NCI-H1048 (cell line): Measurements from ENCODE around the gene TRIM10.
A peak's percentile ranks its signal among the peaks of the same experiment; 100 is the strongest.
"Not testable (repeated sequence)": the region's sequence is repeated elsewhere in the genome, so short reads cannot be mapped to it uniquely, and the experiment has no call there.

Source experiments
- DNase-seq: peaks from one replicate; lab custom pipeline; 2025; lab: John Stamatoyannopoulos, UW

Gene TRIM10

DNA sequence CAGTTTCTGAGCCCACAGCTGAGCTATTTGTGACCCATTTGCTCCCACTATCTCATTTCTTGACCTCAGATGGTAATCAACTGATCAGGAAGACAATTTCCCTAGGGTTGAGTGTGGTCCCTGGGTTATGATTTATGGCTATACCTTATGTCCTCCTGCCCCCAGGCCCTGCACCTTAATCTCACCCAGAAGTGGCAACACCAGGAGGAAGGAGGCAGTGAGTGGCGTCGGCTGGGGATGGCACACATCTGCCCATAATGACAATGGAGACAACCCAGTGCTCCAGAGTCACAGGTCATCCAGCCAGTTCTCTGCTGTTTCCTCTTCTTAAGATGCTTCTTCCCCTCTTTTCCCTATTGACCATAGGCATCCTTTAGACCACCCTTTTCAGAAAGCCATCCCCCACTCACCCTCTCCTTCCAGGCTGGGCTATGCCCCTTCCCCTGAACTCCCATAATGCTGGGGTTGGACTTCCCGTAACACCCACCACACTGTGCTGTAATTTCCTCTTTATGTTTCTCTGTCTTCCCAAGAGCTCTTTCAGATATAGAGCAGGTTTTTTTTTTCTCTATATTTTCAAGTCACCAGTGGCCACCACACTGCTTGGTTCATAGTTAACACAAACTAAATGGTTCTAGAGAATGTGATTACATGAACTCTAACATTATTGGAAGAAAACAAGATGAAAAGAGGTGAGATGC, 8.0 kb downstream of the TRIM10 start:
- DNase-seq = no peak

DNA sequence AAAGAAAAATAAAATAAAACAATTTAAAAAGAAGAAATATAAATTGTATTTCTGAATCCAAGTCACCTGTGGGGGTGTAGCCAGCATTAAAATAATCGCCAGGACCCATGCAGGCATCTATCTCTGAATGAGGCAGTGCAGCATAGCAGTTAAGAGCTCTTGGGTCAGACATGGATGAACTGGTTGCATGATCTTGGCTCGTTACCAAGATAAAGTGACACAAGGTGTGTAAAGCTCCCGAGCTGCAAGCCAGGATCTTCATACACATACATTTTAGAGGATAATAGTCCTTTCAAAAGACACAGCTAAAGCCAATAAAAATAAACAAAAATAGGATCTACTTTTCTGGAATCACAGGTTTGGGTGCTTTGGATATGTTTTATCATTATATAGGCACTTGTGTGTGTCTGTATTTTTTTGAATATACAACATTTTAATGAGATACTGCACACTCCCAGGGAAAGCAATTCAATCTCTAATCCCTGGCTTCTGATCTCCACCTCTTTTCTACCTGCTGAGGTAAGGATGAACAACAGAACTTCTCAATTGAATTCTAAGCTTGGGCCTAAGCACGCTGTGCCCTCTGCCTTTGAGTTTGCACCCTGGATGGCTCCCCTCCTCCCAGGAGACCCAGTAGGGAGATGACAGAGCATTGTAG, 8.9 kb downstream of the TRIM10 start:
- DNase-seq = no peak

DNA sequence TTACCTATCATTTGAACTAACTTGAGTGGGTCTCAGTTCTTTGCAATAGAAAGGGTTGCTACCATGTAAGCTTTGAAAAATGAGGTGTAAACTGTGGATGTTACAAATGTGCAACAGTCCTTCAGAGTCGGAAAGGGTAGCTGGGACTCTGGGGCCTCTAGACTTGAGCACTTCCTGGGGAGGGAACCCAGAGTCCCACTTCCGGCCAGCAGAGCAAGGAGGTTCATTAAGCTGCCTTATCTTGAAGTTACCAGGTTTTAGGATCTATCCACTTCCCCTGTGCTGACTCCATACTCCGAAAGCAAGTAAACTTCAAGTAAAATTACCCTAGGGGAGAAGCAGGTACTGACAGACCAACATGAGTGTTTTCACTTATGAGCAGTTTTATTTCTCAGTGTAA, 9.4 kb downstream of the TRIM10 start:
- DNase-seq = no peak

DNA sequence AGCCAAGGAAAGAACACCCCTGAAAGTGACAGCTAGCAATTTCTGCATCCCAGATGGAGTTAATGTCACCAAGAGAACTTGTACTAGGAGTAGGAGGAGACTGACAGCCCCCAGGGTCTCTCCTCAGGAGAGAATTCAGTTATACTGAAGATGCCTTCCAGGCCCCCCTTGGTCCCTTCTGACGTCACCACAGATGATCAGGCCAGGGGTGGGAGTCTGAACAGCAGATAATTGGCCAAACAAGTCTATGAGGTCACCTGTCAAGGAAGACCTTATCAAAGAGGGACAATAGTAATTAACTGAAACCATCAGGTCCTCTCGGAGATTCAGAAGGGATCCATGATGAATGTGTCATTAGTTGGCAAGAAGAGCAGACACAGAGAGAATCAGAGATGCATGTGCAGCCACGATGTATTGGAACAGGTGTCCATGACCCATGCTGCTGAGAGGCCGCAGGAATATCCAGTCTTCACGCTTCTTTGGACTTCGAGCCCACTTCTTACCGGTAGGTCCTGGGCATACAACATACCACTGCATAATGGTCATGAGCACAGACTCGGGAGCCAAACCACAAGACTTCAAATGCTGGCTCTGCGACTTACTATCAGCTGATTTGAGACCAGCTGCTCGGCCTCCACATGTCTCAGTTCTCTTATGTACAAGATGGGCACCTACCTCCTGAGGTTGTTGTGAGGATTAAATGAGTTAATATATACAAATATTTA, 10.2 kb downstream of the TRIM10 start:
- DNase-seq = no peak

DNA sequence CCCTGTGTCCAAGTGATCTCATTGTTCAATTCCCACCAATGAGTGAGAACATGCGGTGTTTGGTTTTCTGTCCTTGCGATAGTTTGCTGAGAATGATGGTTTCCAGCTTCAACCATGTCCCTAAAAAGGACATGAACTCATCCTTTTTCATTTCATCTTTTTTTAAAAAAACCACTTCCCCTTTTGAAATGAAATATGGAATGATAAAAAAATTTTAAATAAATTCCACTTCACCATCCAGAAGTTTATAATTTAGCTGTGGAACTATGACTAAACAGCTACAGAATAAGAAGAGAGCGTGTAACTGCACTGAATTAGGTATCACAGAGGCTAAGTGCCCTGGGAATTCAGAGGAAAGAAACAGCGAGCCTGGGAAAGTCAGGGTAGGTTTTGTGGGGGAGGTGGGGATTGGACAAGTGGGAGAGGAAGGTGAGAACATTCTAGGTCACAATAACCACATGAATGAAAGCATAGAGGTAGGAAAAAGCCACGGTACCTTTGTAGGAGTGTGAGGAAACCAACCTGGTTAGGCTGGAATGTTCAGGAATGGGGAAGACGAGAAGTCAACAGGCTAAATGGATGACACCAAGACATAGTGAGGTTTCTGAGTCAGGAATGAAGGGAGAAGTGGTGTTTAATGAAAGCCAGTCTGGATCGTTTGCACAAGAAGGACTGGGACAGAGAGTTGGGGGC, 11.0 kb downstream of the TRIM10 start:
- DNase-seq = no peak

DNA sequence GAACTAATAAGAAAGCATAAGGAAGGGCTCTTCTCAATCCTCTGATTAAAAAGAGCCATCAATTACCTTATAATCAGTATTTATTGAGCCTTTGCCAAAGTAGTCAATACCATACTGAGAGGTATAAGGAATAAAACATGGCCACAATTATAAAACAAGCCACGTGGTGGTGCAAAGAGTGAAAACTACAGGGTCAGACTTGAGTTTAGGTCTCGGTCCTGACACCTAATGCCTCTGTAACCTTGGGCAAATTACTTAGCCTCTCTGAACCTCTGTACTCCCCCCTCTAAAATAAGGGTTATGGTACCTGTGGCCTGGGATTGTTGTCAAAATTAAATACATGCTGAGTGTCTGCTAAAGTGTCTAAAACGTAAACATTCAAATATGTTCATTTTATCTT, 11.8 kb downstream of the TRIM10 start:
- no peak for DNase-seq

DNA sequence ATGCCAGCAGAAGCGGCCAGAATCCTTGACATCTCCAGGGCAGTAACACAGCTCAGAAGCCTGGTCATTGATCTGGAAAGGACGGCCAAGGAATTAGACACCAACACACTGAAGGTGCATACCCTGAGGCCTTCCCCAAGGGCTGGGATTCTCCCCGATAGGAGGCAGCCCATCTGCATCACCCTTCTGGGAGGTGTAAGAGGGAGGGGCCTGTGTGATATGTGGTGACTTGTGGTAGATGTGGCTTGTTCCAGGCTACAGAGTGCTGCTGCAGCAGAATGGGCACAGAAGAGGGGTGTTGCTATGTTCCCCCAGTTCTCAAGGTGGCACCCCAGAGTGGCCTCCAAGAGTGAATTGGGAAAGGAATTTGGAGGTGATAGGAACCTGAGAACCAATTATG, 13.9 kb downstream of the TRIM10 start:
- DNase-seq = no peak

DNA sequence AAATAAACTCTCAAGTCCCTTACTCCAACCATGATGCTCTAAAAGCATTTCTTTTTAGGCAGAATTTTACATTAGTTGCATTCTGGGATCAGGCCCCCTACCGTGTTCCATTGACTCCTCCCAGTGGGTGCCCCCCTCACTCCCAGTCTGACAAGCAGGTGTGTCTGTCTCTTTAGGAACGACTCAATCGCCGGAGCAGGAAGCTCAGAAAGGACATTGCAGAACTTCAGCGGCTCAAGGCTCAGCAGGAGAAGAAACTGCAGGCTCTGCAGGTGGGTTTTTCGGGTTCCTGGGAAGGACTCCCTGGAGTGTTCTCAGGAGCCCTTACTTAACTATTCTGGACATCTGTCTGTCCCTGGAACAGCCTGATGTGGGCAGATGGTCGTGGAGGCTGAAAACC, 15.2 kb downstream of the TRIM10 start:
- DNase-seq = no peak

DNA sequence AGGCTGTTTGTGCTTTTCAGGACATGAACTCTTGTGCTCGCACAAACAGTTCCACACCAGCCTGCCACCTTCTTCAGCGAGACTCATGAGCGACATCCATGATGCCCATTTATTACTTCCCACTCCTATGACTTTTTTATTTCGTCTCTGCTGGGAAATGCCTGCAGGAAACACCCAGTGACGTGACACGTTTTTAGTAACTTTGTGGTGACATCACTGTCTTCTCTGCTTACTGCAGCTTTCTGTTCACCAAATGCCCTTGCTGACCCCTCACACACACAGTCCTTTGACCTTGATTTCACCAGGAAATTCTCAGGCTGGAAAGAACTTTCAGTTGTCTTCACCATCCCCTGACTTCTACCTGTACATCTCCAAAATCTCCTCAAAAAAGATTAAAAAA, 16.2 kb downstream of the TRIM10 start:
- DNase-seq = no peak

DNA sequence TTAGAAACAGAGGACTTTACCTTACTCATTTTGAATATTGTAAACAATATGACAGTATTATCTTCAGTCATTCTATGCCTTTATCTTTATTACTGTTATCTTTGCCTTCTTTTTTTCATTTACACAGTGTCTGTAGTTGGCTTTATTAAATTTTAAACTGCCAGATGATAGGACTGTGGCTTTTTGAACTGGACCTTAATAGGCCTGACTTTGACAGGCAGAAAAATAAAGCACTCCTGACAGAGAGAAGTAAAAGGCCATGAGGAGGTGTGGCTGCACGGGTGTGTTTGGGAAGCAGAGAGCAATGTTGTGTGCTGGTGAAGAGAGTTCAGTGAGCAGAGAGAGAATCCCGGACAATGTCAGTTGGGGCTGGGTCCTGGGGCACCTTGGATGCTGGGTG, 17.2 kb downstream of the TRIM10 start:
- no peak for DNase-seq

DNA sequence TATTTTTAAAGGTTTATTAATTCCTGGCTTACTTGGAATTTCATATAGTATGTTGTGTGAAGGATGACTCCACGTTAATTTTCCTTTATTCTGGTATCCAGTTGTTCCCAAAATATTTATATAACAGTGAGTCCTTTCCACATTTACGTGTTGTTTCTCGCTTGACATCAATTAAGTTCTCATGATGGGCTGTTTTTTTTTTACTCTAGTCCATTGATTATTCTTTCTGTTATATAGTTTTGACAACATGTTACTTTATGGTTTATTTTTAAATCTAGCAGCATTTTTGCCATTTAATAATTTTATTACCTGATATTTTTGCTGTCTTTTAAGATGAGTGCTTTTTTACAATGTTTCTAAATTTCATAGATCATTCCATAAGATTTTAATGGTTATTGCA, 18.3 kb downstream of the TRIM10 start:
- DNase-seq = no peak

DNA sequence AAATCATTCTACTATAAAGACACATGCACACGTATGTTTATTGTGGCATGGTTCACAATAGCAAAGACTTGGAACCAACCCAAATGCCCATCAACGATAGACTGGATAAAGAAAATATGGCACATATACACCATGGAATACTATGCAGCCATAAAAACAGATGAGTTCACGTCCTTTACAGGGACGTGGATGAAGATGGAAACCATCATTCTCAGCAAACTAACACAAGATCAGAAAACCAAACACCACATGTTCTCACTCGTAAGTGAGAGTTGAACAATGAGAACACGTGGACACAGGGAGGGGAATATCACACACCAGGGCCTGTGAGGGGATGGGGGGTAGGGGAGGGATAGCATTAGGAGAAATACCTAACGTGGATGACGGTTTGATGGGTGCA, 20.8 kb downstream of the TRIM10 start:
- DNase-seq = not testable (repeated sequence)

DNA sequence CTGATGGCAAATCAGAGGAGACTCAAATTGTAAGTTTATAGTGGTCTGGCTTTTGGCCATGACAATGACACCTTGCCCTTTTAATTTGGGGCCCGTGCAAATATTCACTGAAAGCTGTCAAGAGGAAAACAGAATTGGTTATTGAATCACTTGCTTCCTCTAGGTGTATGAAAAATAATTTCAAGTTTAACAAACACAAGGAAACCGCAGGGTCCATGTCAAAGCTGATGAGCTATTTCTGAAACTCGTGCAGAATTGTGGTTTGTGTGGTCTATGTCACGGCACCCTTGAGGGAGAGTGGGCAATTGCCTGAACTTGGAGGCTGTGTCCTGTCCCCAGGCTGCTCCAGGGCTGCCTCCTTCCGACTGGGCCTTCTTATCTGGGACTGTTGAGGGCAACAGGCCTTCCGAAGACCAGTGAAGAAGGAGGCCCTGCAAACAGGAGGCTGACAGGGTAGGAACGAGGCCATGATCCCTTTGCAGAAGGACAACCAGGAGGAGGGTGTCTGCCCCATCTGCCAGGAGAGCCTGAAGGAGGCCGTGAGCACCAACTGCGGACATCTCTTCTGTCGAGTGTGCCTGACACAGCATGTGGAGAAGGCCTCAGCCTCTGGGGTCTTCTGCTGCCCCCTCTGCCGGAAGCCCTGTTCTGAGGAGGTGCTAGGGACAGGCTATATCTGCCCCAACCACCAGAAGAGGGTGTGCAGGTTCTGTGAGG, 24.3 kb downstream of the TRIM10 start:
- DNase-seq = no peak

DNA sequence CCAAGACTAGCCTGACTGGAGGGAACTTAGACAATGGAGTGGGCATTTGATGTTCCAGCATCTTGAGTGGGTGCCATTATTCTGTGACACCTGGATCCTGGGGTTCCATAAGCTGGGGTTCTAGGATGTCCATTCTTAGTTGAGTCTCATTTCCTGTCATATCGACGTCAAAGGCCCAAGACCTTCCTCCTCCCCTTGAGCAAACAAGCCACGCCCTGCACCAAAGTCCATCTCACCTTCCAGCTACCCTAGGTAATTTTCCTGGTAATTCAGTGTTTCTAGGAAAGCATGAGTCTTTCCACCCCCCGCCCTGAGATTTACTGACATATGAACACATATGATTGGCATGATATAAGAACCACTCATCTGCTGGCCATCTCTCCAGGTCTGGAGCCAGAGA, 25.3 kb downstream of the TRIM10 start, which contains the start of gene TRIM40:
TRIM40 (plus strand) TSS at position 384 of the 400 bp plus-strand sequence. CDS start 897 bp downstream, outside the sequence.
- no peak for DNase-seq

DNA sequence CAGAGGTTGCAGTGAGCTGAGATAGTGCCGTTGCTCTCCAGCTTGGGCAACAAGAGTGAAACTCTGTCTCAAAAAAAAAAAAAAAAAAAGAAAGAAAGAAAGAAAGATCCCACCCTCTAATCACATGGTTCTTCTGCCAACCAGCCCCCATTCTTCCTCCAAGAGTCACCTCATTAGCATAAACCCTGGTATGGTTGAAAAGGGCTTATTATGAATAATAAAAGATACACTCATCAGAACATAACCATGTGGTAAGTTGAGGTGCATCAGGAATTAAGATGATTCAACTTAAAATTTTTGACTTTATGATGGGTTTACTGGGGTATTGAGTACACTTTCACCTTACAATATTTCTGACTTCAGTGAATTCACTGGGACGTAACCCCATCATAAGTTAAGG, 25.9 kb downstream of the TRIM10 start:
- DNase-seq = no peak

DNA sequence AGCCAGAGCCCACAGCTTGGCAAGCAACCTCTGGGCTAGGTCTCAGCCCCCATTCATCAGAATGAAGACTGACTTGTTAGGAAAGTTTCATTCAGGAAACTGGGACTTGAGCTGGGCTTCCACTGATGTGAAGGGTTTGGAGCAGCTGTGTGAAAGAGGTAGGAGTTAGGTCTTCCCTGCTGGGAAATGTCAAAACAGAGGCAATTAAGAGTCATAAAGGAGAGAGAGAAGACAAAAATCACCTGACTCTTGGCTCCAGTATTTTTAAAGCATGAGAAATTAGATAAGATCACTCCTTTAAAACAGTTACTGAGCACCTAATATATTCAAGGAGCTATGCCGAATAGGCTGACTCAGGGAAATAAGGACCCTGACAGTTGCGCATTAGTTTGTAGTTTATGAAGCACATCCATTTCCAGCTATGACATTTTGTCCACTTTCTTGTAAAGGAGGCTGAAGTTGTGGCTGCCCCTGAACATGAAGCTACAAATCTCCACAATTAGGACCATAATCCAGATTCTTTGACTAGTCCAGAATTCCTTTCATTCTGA, 29.0 kb downstream of the TRIM10 start:
- no peak for DNase-seq

DNA sequence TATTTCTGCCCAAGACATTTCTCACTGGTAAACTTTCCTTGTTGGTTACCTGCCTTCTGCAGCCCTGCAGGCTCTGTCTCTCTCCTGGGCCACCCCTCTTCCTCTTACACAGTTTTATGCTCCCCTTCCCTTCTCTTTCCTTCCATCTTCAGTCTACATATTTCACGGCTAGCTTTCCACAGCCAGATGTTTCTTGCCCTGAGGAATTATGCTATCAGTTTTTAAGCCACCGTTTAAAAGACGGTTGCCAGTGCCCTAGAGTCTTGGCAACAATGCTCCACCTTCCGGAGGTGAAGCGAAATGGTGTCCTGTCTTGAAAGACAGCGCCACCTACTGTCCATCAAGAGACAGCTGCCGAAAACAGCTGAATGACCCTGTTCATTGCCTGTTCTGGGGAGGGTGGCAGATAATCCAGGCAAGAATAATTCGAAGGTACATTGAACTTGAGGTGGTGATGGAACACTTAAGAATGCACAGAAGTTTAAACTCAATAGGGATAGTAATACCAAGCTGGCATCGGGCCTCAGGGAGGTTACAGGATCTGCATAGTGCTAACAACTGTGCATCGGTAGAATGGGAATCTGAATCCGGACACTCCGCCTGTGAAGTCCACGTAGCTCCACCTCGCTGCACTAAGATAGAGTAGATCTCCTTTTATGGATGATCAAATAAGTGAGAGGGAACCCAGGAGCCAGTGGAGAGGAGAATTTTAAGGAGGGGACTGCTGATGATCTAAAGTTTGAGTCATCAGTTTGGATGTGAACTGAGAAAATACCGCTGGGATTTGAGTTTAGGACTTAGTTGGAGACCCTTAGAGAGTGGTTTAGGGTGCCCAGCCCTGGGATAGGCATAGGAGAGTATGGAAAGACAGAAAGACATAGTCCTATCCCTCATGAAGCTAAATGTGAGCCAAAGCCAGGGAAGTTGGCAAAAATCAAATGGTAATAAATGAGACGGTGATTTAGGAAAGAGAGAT, 29.8 kb downstream of the TRIM10 start:
- DNase-seq = peak; percentile 33

DNA sequence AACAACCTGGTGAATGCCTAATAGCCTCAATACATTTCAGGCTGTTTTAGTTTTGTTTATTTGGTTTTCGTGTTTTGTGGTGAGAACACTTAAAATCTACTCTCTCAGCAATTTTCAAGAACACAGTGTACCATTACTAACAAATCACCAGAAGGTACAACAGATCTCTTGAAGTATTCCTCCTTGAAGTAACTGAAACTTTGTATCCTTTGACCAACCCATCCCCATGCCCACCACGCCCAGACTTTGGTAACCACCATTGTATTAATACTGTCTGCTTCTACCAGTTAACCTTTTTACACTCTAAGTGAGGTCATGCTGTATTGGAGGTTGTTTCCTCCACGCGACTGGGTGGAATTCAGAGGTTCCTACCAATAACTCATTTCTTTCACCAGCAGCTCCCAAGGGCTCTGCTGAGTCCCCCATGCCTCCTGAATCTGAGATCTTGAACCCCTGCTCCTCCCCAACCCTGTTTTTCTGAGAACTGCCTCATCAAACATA, 30.8 kb downstream of the TRIM10 start:
- DNase-seq = no peak

DNA sequence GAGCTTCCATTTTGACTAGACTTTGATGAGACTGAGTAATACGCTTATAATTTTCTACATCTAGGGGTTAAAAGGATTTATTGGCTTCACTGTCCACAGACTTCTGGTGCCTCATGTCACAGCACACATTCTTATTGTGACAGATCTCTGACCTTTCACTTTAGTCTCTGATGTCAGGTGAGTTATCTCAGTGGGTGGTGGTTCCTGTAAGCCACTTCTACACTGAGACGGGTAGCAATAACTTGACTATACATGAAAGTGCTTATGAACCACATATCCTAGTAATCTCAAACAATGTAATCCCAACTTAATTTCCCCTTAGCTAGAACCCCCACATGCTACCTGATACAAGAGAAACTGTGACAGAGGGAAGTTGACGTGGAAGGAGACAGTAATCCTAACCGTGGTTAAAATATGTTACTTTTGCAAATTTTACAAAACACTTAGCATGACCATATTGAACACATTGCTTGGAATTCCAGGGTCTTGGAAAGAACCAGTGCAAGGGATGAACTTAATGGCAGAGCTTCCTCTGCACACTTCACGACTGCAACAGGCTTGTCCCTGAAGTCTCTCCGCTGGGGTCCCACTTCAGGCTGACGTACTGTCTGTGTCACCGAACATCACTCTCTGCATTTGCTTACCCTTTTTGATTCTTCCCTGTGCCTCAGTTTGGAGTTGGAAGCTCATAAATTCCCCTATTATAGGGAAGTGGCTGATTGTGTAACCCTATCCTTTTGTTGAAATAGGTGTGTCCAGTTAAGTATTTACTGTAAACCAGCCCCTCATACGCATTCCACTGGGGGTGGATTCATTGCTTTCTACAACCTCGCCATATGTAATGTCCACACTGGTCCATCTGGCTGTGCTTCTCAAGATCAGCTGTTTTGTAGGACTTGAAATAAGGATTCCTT, 31.5 kb downstream of the TRIM10 start:
- no peak for DNase-seq
